ENCODE data around the gene GBP1. TPM values are rescaled to one million over a fixed set of nuclear protein-coding genes. Genes with fewer than 3 reads are reported as not detected.

The GBP1 gene
- total and polyA plus RNA-seq, 2 of the 8 experiments (the other 6 are each of a cell fraction or from before 2014, with no cell fraction given), result not detected

- TF ChIP-seq SP2 (IDR thresholded peaks at IDR 0.05; ENCODE audit: low read length) (no peak), BRCA1 (IDR thresholded peaks at IDR 0.05; ENCODE audit: low read depth, low read length) (no peak), TAF1 (IDR thresholded peaks at IDR 0.05; ENCODE audit: low read depth, low read length) (no peak), EP300 (IDR thresholded peaks at IDR 0.05; ENCODE audit: borderline replicate concordance in 1 of 2, low read depth in 2 of 2, low read length in 2 of 2) (no peak), KDM5A (IDR thresholded peaks at IDR 0.05; ENCODE audit: low read length) (no peak), SP4 (IDR thresholded peaks at IDR 0.05; ENCODE audit: low read length) (no peak), TCF12 (IDR thresholded peaks at IDR 0.05; ENCODE audit: low read depth, low read length) (no peak), EGR1 (IDR thresholded peaks at IDR 0.05; ENCODE audit: borderline replicate concordance, low read depth, low read length) (no peak), POLR2AphosphoS5 (IDR thresholded peaks at IDR 0.05; ENCODE audit: low read depth, low read length) (no peak), SUZ12 (IDR thresholded peaks at IDR 0.05; ENCODE audit: low read length) (no peak), SIX5 (IDR thresholded peaks at IDR 0.05; ENCODE audit: low read depth, low read length) (no peak), KDM1A (IDR thresholded peaks at IDR 0.05; ENCODE audit: borderline replicate concordance, low read length) (no peak), GTF2F1 (IDR thresholded peaks at IDR 0.05; ENCODE audit: borderline replicate concordance, low read depth, low read length) (no peak), PHF8 (conservative IDR thresholded peaks at IDR 0.05; ENCODE audit: low read depth, low read length) (no peak)
Measured at GRCh38 chr1:89114662-89115061, 49.7 kb upstream of the GBP1 start (continued).
